HG03342 (cell line): ENCODE data around the gene PAK6.

Experiments
- ATAC-seq: cut with Tn5 transposase; IDR thresholded peaks from one replicate; pipeline ENCODE4 v1.9.1; 2021; ENCODE audit warnings: mild to moderate bottlenecking, moderate library complexity; ENCODE audit not compliant: unreplicated experiment

The PAK6 gene

DNA sequence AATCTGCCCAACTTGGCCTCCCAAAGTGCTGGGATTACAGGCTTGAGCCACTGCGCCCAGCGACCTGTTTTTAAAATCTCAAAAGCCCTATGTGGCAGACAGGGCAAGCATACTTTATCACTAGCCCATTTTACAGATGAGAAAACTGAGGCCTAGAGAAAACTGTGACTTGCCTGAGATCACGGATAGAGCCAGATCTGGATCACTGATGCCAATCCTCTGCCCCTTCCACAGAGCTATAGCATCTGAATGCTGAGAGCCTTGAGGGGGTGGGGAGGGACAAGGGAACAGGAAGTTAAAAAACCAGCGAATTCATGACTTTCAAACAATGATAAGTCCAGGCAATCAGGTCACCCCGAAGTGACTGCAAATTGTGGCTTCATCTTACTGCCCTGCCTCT lies 36.7 kb downstream of the PAK6 start:
- no peak for ATAC-seq

- ATAC-seq = no peak
Observed at GRCh38 chr15:40275954-40276353, 37.1 kb downstream of the PAK6 start.

GRCh38 chr15:40276927-40277326 lies 38.1 kb downstream of the PAK6 start:
- ATAC-seq = no peak

- ATAC-seq = no peak
Observed at GRCh38 chr15:40277471-40277870, 38.6 kb downstream of the PAK6 start.

DNA sequence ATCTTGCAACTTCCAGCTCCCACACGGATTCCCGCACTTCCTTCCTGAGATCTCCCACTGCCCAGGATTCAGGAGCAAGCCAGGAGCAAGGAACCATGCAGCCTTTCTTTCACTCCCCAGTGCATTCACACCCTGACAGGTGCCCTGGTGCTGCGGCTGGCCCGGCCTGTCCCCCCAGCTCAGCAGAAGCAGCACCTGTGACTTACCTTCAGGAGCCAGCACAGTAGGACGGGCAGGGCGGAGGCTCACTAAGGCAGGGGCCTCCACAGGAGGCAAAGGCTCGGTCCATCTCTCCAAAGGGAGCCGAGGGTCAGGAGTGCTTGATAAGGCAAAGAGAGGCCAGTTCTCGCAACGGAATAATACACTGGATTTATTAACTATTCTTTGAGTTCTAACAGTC lies 39.2 kb downstream of the PAK6 start:
- no peak for ATAC-seq

DNA sequence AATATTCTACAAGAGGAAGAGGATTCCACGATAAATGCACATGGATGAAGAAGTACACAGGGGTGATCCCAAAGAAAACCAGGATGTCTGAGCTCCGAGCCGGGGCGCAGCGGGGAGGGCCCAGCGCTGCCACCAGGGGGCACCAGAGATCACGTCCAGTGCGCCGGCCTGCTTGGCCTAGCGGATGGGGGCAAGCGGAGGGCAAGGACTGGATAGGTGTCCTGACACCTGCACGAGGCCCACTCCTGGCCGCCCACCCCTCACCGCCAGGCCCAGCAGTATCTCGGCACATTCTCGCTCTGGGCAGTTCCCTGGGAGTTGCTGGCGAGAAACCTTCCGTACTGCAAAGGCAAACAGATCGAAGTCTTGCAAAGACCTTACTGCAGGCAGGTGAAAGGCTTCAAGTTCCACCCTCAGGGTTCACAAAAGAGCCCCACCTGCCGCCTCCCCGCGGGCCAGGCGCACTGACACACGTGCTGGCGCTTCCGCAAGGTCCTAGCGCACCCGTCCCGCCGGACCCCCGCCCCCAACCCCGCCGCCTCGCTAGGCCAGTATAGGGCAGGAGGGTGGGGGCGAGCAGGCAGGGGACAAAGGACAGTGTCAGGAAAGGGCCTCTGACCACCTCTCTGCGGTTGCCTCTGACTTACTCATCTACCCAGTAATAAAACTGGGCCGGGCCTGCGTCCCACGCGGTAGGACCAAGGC lies 40.7 kb downstream of the PAK6 start:
- no peak for ATAC-seq

- no peak for ATAC-seq
Observed at GRCh38 chr15:40280260-40281056, 41.6 kb downstream of the PAK6 start.

DNA sequence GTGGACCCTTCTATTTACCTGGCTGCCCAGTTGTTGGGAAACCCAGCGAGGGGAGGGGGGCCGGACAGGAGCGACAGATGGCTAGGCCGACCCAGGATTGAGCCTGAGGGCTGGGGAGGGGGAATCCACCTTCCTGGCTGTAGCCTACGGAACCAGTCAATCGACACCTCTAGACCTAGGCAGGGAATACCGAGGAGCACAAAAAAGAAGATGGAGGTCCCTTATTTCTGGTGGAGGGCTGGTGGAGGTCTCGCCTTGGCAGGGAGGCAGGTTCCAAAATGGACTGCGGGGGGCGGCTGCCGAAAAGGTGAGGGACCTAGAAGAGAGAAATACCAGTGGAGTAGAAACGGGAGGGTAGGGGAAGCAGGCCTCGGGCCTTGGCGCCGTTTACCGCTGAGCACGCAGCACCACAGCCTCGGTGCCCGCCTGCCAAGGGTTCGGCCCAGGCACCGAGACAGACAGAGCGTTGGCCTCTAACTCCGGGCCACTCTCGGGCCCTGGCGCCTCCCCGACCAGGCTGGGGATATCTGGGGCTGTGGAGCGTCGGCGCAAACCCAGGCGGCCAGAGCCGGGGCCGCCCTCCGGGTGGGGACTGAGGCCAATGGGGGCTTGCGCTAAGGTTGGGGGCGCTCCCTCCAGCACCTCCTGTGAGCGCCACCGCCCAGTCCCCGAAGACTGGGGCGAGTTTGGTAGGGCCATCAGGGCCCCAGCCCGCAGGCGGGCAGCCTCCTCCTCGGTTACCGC lies 42.4 kb downstream of the PAK6 start:
- no peak for ATAC-seq

GRCh38 chr15:40281801-40282146 lies 42.9 kb downstream of the PAK6 start:
- ATAC-seq = no peak

GRCh38 chr15:40282147-40282868 lies 43.4 kb downstream of the PAK6 start:
- ATAC-seq = no peak

- ATAC-seq = no peak
Observed at GRCh38 chr15:40282869-40283614, 44.2 kb downstream of the PAK6 start, which contains the start of gene ANKRD63. Gene ANKRD63, minus strand, starts transcription at chr15:40283064. Its CDS starts 478 bp downstream, at chr15:40282586.

DNA sequence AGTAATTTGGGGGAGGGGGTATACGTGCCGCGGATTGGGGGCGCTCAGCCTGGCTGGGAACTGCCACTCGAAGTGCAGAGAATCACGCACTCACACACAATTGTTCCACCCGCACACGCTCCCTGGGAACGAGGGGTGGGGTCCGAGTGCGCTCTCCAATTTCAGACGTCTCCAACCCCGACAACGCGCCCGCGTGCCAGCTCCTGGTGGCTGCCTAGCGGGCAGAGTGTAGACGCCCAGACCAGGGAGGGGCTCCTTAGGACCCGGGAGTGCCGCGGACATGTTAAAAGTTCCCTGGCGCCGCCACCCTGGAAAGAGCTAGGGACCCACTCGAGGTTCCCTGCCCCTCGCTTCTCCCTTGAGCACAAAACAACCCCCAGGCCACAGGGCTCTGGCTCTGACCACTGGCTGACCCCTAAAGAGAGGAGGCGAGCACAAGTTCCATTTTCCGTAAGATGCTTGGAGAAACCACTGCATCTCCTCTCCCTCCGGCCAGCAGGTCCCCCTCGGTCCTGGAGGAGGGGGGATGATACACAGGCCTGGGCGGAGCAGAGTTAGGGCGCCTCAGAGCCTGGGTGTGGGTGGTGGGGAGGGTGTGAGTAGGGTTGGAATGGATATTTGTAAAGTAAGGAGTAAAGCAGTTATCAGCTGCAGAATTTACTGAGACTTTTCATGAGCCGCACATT lies 44.9 kb downstream of the PAK6 start:
- ATAC-seq = no peak

GRCh38 chr15:40285151-40285550 lies 46.3 kb downstream of the PAK6 start:
- no peak for ATAC-seq

DNA sequence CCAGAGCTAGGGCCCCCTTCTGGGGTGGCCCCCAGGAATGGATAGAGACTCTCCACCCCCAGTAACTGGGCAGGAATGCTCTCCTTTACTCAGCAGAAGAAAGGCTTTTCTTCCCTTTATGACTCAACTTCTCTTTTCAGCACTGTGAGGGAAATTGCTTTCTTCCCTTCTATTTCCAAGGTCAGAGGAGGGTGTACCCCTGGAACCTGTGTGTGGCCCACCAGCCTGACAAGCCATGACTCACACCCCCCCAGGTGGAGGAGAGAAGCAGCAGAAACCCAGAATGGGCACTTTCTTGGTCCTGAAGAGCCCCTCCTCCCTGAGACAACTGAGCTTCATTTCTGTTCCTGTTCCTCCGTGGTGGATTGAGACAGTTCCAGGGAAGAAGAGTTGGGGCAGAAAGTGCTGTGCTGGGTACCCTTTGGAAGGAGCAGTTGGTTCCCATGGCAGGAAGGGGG lies 46.7 kb downstream of the PAK6 start:
- no peak for ATAC-seq

- no peak for ATAC-seq
Observed at GRCh38 chr15:40286061-40286532, 47.2 kb downstream of the PAK6 start.

GRCh38 chr15:40286794-40287193 lies 47.9 kb downstream of the PAK6 start:
- ATAC-seq = no peak

DNA sequence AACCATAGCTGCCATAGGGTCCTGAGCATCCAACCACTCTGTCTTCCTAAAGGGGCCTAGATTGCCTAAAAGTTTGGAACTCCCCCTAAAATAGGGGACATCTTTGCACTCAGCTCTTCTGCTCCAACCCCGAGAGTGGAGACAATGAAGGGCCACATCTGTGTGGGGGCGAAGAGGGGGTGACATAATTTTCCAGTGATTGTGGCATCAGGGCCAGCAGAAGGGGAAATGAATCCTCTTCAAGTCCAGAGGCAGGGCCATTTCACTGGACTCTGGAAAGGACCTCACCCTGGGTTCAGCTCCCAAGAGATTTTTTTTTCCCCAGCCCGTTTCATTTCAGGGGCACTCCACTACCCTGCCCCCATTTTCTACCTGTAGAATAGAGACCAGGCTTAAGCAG lies 48.6 kb downstream of the PAK6 start:
- ATAC-seq = no peak

GRCh38 chr15:40287968-40288367 lies 49.1 kb downstream of the PAK6 start:
- no peak for ATAC-seq

- ATAC-seq = no peak
Observed at GRCh38 chr15:40289140-40289775, 50.4 kb downstream of the PAK6 start.
